HG02885 (cell line): ENCODE results near the gene TFF1.

Experiments used
- ATAC-seq: cut with Tn5 transposase; IDR thresholded peaks from one replicate; pipeline ENCODE4 v1.9.1; 2021; ENCODE audit warnings: mild to moderate bottlenecking; ENCODE audit not compliant: unreplicated experiment, poor library complexity

The TFF1 gene

DNA sequence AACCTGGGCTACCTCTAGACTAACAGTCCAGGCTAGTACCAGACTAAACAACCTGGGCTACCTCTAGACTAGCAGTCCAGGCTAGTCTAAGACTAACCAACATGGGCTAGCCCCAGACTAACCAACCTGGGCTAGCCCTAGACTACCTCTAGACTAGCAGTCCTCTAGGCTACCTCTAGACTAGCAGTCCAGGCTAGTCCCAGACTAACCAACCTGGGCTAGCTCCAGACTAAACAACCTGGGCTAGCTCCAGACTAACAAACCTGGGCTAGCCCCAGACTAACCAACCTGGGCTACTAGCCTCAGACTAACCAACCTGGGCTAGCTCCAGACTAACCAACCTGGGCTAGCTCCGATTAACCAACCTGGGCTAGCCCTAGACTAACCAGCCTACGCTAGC lies 17.6 kb downstream of the TFF1 start:
- ATAC-seq: no peak

DNA sequence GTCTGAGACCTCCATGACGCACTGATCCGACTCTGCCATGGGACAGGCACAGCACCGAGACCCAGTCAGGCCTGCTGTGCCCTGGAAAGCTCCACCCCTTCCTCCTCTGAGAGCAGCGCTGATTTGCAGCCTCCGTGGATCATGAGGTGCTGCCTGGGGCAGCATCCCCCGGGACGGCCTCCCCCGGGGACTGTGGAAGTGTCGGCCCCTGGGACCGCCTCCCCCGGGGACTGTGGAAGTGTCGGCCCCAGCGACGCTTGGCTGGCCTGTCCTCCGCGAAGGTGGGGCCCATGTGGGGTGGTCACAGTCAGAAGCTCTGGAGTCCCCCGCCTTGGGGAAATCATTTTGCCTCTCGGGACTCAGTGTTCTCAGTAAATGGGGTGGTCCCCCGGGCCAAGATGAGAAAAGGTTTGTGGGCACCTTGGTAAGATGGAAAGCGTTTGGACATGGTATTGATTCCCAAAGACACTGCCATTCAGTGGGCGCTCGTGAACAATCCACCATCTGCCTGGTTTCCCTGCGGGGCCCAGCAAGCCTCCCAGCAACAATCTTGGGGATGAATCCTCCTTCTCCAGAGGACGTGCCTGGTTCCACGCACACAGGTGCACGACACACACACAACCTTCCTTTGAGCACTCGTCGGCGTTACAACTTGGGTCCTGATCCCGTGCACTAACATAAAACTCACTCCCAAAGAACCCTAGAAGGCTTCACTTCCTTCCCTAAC lies 18.6 kb downstream of the TFF1 start:
- no peak for ATAC-seq

DNA sequence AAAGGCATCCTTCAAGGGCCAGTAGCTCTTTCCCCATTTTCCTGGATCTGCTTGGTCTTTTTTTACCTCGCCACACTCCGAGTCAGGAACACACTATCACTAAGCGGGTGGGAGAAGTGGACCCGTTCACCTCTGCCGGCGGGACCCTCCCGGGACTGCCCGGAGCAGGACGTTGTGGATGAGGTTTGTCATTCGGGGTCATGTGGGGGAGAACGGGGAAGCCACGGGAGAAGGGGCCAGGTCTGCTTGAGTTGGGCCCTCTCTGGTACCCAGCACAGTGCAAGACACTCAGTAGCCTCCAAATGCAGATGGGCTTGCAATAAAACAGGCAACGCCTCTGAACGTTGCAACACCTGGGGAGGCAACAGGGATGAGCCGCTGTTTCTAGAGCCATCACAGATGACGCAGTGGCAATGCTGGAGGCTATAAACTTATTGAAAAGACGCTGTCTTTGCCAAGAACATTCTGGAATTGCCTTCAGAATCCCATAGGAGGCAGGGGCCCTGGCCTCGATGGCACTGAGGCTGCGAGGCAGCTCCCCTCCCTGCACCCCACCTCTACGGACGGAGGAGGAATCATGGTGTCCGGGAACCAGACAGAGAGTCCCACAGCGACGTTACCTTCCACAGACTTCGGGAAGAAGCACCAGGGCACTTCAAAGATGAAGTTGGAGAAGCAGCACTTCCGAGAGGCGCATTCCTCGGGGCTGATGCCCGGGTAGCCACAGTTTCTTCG lies 19.3 kb downstream of the TFF1 start:
- no peak for ATAC-seq

DNA sequence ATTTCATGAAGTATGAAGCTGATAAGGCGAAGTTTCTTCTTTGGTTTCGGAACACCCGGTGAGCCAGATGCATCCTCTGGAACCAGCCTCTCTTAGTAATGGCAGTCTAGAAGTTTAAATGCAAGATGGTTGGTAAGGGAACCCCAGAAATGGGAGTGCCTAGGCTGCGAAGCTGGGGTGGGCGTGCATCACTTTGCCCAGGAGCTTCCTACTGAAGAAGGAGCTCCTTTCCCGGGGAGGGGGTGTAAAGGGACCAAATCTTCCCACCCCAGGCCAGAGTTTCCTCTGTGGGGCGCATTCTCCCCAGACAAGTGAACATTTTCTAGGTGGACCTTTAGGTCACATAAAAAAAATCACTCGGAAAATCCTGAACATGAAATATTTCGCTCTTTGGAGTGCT lies 19.9 kb downstream of the TFF1 start:
- no peak for ATAC-seq

DNA sequence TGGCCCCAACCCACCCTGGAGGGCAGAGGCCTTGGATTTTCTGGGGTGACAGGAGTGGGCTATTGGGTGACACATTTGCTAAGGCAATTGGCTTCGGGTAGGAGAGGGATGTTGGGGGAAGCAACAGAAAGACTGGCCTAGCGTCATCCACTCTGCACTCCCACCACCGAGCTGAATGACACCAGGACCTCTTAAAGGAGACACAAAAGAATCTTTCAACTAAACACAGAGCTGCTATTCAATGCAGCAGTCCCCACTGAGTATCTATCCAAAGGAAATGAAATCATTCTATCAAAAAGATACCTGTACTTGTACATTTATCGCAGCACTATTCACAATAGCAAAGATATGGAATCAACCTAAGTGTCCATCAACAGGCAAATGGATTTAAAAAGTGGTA lies 21.7 kb downstream of the TFF1 start:
- ATAC-seq: no peak

DNA sequence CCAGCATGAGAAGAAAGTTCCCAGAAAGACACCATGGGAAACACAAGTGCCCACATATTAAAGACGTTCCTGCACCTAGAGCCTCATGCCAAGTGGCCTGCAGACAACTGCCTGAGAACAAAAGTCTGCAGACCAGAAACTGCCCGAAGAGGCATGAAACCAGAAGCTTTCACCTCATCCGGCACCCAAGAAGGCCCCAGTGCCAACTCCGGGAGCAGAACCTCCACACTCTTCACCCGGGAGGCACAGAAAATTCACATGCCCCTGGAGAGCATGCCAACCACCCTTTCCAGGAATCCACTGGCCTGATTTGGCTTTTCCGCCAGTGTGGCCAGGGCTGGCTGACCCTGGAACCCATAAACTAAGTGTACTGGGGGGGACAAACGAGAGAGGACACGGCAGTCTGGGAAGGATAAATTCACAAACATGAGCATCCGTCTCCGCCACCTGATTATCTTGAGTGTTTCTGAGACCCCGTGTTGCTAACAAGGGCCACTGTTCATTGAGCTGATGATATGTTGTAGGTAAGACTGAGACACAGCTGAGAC lies 22.3 kb downstream of the TFF1 start:
- ATAC-seq: no peak

DNA sequence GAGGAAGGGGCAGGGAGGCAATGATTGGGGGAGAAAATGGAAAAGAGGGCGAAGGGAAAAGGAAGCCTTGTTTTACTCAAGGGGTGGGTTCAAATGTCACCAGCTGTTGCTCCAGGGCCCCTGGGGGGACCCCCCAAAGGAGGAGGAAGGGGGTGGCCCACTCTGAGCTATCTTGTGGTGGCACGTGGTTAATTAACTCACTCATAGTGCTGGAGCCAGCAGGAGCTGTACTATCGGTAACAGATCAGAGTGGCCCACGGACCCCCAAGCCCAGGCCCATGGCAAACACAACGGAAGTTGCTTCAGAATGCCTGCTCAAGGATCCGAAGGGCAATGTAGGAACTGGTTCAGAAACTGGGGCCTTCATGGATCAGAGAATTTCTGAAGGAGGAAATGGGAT lies 22.8 kb downstream of the TFF1 start:
- no peak for ATAC-seq

DNA sequence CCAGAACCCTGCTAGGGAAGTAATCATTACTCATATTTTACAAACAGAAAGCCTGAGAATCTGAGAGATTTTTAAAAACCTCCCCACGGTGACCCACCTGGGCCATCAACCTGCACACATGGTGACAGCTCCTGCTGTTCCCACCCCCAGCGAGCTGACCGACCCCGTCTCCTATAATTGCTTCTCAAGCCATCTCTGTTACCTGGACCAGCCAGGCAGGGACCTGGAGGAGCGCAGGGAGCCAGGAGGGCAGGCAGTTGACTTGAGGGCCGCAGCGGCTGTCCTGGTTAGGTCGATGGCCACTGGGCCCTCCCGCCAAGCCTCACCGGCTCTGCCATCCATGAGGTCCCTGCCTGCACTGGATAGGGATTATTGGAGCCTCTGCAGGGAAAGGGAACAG lies 23.2 kb downstream of the TFF1 start:
- no peak for ATAC-seq

DNA sequence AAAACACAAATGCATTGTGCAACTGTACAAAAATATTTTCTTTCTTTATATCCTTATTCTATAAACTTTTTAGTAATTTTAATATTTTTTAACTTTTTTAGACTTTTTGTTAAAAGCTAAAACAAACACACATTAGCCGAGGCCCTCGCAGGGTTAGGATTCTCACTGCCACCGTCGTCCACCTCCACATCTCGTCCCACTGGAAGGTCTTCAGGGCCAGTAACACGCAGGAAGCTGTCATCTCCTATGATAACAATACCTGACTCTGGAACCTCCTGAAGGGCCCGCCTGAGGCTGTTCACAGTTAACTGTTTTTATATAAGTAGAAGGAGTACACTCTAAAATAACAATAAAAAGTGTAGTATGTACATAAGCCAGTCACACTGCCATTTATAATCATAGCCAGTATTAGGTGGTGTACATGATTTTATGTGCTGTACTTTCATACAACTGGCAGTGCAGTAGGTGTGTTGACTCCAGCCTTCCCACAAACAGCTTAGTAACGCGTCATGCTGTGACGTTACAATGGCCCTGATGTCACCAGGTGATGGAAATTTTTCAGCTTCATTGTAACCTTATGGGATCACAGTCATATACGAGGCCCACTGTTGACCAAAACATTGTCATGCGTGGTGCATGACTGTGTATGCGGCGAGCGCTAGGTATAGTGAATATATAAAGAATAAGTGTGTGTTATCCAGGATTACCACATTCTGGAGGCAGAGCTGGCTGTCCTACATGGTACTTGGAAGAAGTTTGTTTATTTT lies 24.4 kb downstream of the TFF1 start:
- ATAC-seq: no peak

DNA sequence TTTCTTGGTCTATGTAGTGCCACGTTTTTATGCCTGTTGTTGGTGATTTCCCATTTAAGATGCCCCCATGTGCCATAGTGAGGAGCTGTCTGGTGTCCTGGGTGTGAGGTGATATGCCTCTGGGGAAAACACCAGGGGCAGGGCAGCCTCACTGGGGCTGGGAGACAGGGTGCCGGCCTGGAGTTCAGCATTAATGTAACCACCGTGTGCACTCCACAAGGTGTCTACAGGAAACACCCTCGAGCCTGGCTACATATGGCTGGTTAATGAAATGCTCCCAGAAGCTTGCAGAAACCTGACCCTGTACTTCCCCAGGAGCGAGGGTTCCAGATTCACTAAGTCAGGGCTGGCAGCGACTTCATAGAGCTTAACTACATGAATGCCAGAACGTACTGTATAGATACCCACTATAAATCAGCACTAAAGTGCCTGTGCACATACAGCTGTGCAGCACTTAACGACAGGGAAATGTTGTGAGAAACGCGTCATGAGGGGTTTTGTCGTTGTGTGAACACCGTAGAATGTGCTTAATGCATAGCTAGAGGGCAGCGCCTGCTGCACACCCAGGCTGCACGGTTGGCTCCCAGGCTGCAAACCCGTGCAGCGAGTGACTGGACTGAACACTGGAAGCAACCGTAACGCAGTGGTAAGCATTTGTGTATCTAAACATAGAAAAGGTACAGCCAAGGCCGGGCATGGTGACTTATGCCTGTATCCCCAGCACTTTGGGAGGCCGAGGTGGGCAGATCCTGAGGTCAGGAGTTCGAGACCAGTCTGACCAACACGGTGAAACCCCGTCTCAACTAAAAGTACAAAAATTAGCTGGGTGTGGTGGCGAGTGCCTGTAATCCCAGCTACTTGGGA lies 25.9 kb downstream of the TFF1 start:
- no peak for ATAC-seq

DNA sequence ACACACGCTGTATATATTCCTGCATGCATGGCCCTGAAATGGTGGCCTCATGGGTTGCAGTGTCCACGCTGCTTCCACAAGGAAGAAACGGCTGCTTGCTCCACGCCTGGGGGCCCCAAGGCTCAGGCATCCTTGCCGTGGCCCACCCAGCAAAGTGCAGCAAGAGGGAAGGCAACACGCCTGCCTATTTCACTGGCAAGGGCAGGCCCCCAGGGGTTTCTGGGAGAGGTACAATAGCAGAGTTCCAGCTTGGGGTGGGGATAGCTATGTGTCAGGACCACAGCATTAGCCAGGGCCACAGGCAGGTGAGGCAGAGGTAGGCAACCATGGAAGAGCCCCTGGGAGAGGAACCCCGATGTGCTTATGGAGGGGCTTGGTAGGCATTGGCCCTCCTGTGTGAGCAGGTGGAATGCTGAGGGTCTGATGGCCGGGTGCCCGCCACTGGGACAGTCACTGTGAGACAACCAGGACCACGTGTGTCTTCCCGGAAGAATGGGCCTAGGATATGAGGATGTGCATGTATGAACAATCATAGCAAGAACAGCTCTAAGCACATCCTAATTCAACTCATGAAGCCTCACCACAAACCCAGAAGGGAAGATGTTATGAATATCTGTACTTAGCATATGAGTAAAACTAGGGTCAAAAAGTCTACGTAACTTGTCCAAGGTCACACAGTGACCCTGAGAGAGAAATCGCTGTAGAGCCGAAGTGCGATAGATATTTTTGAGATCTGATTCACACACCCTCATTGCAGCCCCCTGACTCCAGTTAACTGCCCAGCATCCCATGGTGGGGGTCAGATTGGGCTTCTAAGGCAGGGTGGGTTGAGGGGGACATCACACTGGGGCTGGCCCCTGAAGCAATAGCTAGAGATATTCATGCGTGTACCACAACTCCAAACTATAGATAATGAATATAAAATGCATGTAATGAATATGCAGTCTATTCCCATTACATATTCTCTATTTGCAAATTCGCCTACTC lies 27.3 kb downstream of the TFF1 start:
- ATAC-seq: no peak

DNA sequence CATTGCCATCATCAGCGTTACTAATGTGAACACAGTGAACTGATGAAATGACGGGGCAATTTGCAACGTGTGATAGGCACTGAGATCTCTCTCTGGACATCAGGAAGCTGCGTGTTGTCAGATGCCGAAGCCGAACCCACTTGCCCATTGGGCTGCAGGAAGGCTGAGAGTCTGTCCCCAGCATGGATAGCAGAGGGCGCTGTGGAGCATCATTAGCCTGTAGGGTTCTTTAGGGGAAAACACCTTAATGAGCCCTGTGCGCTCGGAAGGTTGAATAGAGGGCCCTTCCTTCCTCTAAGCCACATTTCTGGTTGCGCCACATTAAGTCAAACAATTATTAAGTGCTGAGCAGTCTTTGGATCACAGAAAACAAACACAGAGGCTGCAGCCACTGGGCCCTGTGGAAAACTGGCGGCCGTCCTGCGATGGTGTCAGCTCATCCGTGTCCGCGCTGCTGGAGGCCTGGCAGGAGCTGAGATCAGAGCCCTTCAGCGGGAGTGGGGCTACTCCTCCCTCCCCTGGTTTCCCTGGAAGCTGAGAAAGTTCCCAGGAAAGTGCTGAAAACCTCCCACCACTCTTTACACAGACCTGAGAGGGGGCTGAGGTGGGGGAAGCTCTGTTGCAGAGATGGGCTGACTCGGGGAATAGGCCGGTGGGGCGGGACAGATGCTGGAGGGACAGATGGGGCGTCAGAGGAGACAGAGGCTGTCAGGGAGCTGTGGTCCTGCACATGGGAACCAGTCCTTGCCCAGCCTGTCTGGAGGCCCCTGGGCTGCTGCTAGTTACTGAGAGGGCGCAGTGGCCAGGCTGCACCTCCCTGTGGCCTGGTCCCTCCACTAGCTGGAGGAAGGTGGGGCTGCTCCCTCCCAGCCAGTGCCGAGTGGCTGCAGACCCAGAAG lies 28.3 kb downstream of the TFF1 start:
- ATAC-seq: no peak

DNA sequence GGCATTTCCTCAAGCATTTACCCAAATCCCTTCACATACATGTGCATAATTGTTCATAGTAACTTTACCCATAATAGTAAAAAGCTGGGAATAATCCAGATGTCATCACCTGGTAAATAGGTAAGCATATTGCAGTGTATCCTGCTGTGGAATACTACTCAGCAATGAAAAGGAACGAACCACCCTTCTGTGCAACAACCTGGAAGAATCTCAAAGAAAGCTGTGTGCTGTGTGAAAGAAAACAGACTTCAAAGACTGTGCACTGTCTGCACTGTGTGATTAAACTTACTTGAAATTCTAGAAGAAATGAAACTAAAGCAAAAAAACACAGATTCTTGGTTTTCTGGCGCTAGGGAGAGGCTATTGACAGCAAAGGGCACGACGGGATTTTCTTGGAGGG lies 29.1 kb downstream of the TFF1 start:
- ATAC-seq: no peak

DNA sequence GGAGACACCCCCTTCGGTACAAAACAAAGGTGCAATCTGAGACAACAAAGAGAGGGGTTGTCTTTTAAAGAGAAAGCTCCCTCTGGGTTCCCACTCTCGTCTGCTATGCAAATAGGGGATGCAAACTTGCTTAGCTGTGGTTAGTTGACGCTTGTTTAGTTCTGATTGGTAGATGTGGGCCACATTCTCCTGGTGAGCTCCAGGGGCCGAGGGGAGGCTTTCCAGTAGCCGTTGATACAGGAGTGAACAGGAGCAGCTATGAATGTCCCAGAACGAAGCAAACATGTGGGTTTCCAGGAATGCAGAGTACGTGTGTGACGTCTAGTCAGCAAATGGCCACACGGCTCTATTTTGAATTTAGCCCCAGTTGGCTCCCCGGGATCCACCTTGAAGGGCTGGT lies 30.3 kb downstream of the TFF1 start:
- no peak for ATAC-seq

DNA sequence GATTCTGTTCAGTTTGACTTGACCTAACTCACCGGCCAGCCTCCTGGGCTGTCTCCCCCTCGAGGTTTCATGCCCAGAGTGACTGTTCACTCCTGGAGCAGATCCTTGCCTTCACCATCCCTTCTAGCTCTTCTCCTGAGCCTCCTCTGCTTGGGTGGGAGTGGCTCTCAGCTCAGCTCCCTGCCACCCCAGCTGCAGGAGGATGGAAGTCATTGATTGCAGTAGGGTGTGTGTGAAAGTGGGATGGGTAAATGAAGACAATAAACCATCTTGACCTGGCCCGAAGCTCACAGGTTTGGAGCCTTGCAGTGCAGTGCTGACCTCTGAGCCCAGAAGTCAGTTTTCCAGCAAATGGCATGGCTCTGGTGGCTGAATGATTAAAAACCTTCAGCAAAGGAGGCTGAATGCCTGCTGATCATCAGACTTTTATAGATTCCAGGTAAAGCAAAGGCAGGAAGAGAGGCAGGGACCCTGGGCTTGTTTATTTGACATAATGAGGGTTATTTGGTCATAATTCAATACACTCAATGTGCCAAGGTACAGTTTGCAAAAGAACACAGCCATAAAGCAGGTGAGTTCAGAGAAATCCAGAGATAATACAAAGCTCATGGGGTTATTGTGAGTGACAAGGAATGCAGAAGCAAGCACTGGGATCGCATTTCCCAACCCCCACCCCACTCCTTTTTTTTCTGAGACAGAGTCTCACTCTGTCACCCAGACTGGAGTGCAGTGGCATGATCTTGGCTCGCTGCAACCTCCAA lies 33.6 kb downstream of the TFF1 start:
- ATAC-seq: no peak

DNA sequence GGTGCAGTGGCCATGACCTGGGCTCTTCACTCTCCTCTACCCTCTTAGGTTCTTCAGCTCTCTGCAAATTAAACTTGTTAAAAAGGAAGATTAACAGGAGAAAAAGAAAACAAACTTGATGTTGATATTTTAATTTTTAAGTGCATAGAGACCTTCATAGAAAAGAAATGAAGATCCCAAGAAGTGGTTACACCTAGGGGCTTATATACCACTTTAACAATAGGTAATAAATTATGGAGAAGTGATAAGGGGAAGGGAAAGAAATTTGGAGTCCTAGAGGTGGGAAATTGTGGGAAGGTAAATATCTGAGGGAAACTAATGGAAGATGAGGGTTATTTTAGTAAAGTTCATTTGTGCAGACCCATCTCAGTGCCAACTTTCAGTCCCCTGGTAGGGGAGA lies 34.7 kb downstream of the TFF1 start:
- no peak for ATAC-seq
